Esophagus muscularis mucosa (tissue), 4 donors: ENCODE measurements around the gene KIF16B. TPM values are rescaled to one million over a fixed set of nuclear protein-coding genes. Genes with fewer than 3 reads are reported as not detected.
"Not testable (repeated sequence)": the region's sequence is repeated elsewhere in the genome, so short reads cannot be mapped to it uniquely, and the experiment has no call there.

Source experiments
- DNase-seq: peaks from one replicate; pipeline ENCODE4 v3.0.0-alpha.2; 2017; ENCODE audit errors: extremely low spot score
- H3K27ac ChIP-seq, 4 donors: fragments of 200-600 bp; sonication (generic); replicated peaks in 1 of 4; 1 replicate in 3 of 4; 2 replicates in 1 of 4; pipeline ENCODE4 v1.5.1; 2016 to 2019; ENCODE audit warnings: mild to moderate bottlenecking in 1 of 4
- H3K27me3 ChIP-seq, 4 donors: fragments of 200-600 bp; sonication (generic); one replicate each; pipeline versions ENCODE4 v1.5.1 to v1.6.0; 2016 to 2019
- H3K36me3 ChIP-seq, 4 donors: fragments of 200-600 bp; sonication (generic); one replicate each; pipeline ENCODE4 v1.5.1; 2016 to 2019
- H3K4me1 ChIP-seq, 4 donors: fragments of 200-600 bp; sonication (generic); one replicate each; pipeline ENCODE4 v1.5.1; 2016 to 2019
- H3K4me3 ChIP-seq, 4 donors: fragments of 200-600 bp; sonication (generic); 1 replicate in 2 of 4; 2 replicates in 2 of 4; pipeline ENCODE4 v1.5.1; 2016 to 2019; ENCODE audit warnings: mild to moderate bottlenecking in 4 of 4, moderate library complexity in 1 of 4
- H3K9me3 ChIP-seq, 4 donors: fragments of 200-600 bp; sonication (generic); 1 replicate in 3 of 4; 2 replicates in 1 of 4; pipeline ENCODE4 v1.5.1; 2016 to 2019
- CTCF ChIP-seq, 3 experiments: fragments of 200-600 bp in 2 of 3; fragments of 450-650 bp in 1 of 3; sonication (generic) in 2 of 3; IDR thresholded peaks; one replicate each; pipeline ENCODE4 v1.5.1; 2017 to 2019; ENCODE audit warnings: antibody characterized with exemption in 3 of 3, mild to moderate bottlenecking in 2 of 3, moderate library complexity in 1 of 3
- EP300 ChIP-seq: sonication (generic); formaldehyde crosslinking; IDR thresholded peaks from one replicate; pipeline ENCODE4 v1.6.1; 2017; ENCODE audit warnings: antibody characterized with exemption
- POLR2A ChIP-seq: fragments of 450-650 bp; IDR thresholded peaks from one replicate; pipeline ENCODE4 v1.6.1; 2017; ENCODE audit warnings: antibody characterized with exemption, moderate library complexity, mild to moderate bottlenecking, low read depth
- POLR2AphosphoS5 ChIP-seq, 2 donors: sonication (generic); formaldehyde crosslinking; IDR thresholded peaks; one replicate each; pipeline ENCODE4 v1.6.1; 2017; ENCODE audit warnings: antibody characterized with exemption in 2 of 2
- WGBS: methylation state at CpG from one replicate; pipeline ENCODE4 v1.1.5; 2018; 5-methylcytosine and 5-hydroxymethylcytosine counted together
- intact Hi-C: fragments of 100-400 bp; cut with DNase I; formaldehyde crosslinking; loops from one replicate; pipeline ENCODE4 v1.15.1; 2023
- total RNA-seq, 4 donors: library from RNA; depleted of rRNA; stranded (reverse); fragments of >200 nt; gene quantifications; one replicate each; pipeline versions ENCODE4 v1.1.0 to v1.2.1, GENCODE V29; 2016

The KIF16B gene
- total RNA-seq, 4 donors from 2014 or later, result 15.4 to 21.1 (median 19.3) TPM

- no peak overlapping the region for H3K27ac ChIP-seq
- peaks cover 0 to 11% (median 9%) of the 10 kb centered on the region in 4 donors for H3K4me1 ChIP-seq
- no peak for DNase-seq
- H3K27me3 ChIP-seq, result no peaks in the 10 kb centered on the region
- H3K9me3 ChIP-seq, result no peaks in the 10 kb centered on the region
- intact Hi-C loops, result no loop called here
- peaks cover 3 to 18% (median 12%) of the 10 kb centered on the region in 4 donors for H3K36me3 ChIP-seq
- 93% methylated on average over 3 of the region's 3 CpGs for WGBS
- TF ChIP-seq CTCF (IDR thresholded peaks at IDR 0.05) (no peak), POLR2AphosphoS5 (IDR thresholded peaks at IDR 0.05) (no peak), POLR2A (no peak), EP300 (no peak)
- no peak overlapping the region for H3K4me3 ChIP-seq
Measured at GRCh38 chr20:16527438-16527837, 45.8 kb downstream of the KIF16B start.

GRCh38 chr20:16526433-16527380 is 46.5 kb downstream of the KIF16B start:
- intact Hi-C loops, result no loop called here
- H3K36me3 ChIP-seq, result peaks cover 3 to 18% (median 12%) of the 10 kb centered on the region in 4 donors
- H3K4me1 ChIP-seq, result peaks cover 0 to 11% (median 9%) of the 10 kb centered on the region in 4 donors
- no peaks in the 10 kb centered on the region for H3K9me3 ChIP-seq
- no peak for DNase-seq
- no peak overlapping the region for H3K27ac ChIP-seq
- TF ChIP-seq POLR2AphosphoS5 (IDR thresholded peaks at IDR 0.05), result no peak
- TF ChIP-seq EP300, result no peak
- no peak for TF ChIP-seq CTCF (IDR thresholded peaks at IDR 0.05)
- no peak for TF ChIP-seq POLR2A
- H3K4me3 ChIP-seq, result no peak overlapping the region
- H3K27me3 ChIP-seq, result no peaks in the 10 kb centered on the region
- 90% methylated on average over 9 of the region's 9 CpGs for WGBS

GRCh38 chr20:16522651-16523050 is 50.6 kb downstream of the KIF16B start:
- H3K36me3 ChIP-seq, result peaks cover 3 to 25% (median 14%) of the 10 kb centered on the region in 4 donors
- intact Hi-C loops, H3K27ac ChIP-seq, H3K4me3 ChIP-seq, H3K27me3 ChIP-seq, DNase-seq, H3K4me1 ChIP-seq, H3K9me3 ChIP-seq: not testable (repeated sequence)
- 92% methylated on average over 5 of the region's 5 CpGs for WGBS

- Histone ChIP-seq H3K4me3 (no peak overlapping the region), H3K27me3 (no peaks in the 10 kb centered on the region), H3K27ac (no peak overlapping the region), H3K36me3 (peaks cover under 1 to 14% (median 5%) of the 10 kb centered on the region in 4 donors), H3K9me3 (no peaks in the 10 kb centered on the region), H3K4me1 (no peaks in the 10 kb centered on the region)
- TF ChIP-seq POLR2AphosphoS5 (IDR thresholded peaks at IDR 0.05) (no peak), POLR2A (no peak), CTCF (IDR thresholded peaks at IDR 0.05) (no peak), EP300 (no peak)
- WGBS, result 100% methylated on average over 1 of the region's 5 CpGs
- intact Hi-C loops, result no loop called here
- DNase-seq, result no peak
Measured at GRCh38 chr20:16520154-16520553, 53.1 kb downstream of the KIF16B start.

- not testable (repeated sequence) for H3K36me3 ChIP-seq, H3K4me1 ChIP-seq, H3K9me3 ChIP-seq, H3K27me3 ChIP-seq, H3K4me3 ChIP-seq, H3K27ac ChIP-seq, DNase-seq
- WGBS, result 88% methylated on average over 6 of the region's 8 CpGs
- intact Hi-C loops, result loop anchor here (5.0 kb wide), 1 partner anchor 243 kb away; no protein-coding TSS in a partner anchor
Measured at GRCh38 chr20:16519673-16520072, 53.6 kb downstream of the KIF16B start.
